GM12875 (cell line): ENCODE data around the gene ROBO1.

Experiments used
- H3K4me3 ChIP-seq: one replicate; pipeline ENCODE4 v1.5.1; 2011; ENCODE audit warnings: low read depth, low read length, control low read depth
- CTCF ChIP-seq: IDR thresholded peaks from 2 replicates; pipeline ENCODE4 v1.5.1; 2011; ENCODE audit warnings: low read depth, mild to moderate bottlenecking, control low read depth, inconsistent platforms, low read length, moderate library complexity, borderline replicate concordance; ENCODE audit not compliant: insufficient read depth

The ROBO1 gene

GRCh38 chr3:79285871-79286270 is 481.9 kb downstream of the ROBO1 start:
- H3K4me3 ChIP-seq = no peak overlapping the region
- TF ChIP-seq CTCF = no peak

- H3K4me3 ChIP-seq = no peak overlapping the region
- TF ChIP-seq CTCF = no peak
Observed at GRCh38 chr3:79285380-79285779, 482.4 kb downstream of the ROBO1 start.

GRCh38 chr3:79284781-79285180 is 483.0 kb downstream of the ROBO1 start:
- no peak overlapping the region for H3K4me3 ChIP-seq
- no peak for TF ChIP-seq CTCF

GRCh38 chr3:79278681-79279080 is 489.1 kb downstream of the ROBO1 start:
- H3K4me3 ChIP-seq = no peak overlapping the region
- TF ChIP-seq CTCF = no peak

- no peak overlapping the region for H3K4me3 ChIP-seq
- no peak for TF ChIP-seq CTCF
Observed at GRCh38 chr3:79268422-79268821, 499.4 kb downstream of the ROBO1 start.

GRCh38 chr3:79264892-79265291 is 502.9 kb downstream of the ROBO1 start:
- TF ChIP-seq CTCF = no peak
- no peak overlapping the region for H3K4me3 ChIP-seq

GRCh38 chr3:79263423-79263822 is 504.4 kb downstream of the ROBO1 start:
- TF ChIP-seq CTCF = no peak

More at GRCh38 chr3:79263423-79263822, 504.4 kb downstream of the ROBO1 start:
- H3K4me3 ChIP-seq = no peak overlapping the region
